Measurements from ENCODE around the gene HIGD2B.
"Not testable (repeated sequence)": the region's sequence is repeated elsewhere in the genome, so short reads cannot be mapped to it uniquely, and the experiment has no call there.

GRCh38 chr15:72642271-72642670 lies 43.7 kb downstream of the HIGD2B start:
- not testable (repeated sequence) for TF ChIP-seq EP300, CEBPB (IDR thresholded peaks at IDR 0.05)

All from A549 (cell line).